ENCODE results near the gene PDGFD. TPM values are rescaled to one million over a fixed set of nuclear protein-coding genes. Genes with fewer than 3 reads are reported as not detected.

The PDGFD gene
- total RNA-seq, 1 experiment from 2014 or later: 1.7 TPM

DNA sequence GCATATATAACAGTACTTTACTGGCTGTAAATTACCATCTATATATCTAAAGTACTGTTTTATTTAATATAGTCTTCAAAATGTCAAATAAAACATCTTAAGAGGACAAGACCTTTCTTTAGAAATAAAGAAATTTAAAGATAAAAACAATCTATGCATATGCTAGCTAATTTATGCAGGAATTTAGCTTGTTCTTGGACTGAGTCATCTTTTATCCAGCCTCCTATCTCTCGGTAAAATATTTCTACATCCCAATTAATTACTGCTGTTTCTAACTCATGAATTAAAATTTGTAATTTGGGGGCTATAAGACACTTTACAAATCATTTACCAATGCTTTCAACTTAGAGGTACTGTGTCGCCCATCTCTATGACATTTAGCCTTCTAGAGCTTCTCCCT lies 200.3 kb downstream of the PDGFD start:
- H3K23me2 ChIP-seq (ENCODE audit: insufficient read length, low read depth, low read length, poor library complexity, severe bottlenecking): no peaks in the 10 kb centered on the region
- no peaks in the 10 kb centered on the region; the same call in none of the 2 replicates for H3K4me1 ChIP-seq (ENCODE audit: insufficient read depth, low read length)
- H3K18ac ChIP-seq (ENCODE audit: insufficient read length, low read depth, low read length): no peak overlapping the region
- H2BK120ac ChIP-seq (ENCODE audit: low read depth, low read length, poor library complexity, severe bottlenecking): no peak overlapping the region
- H2AFZ ChIP-seq (ENCODE audit: low read length): no peak overlapping the region
- no peak overlapping the region for H2BK20ac ChIP-seq (ENCODE audit: low read depth, low read length, poor library complexity, severe bottlenecking)
- H3K14ac ChIP-seq (ENCODE audit: insufficient read depth, low read length): no peak overlapping the region
- no peak overlapping the region for H4K91ac ChIP-seq (ENCODE audit: insufficient read length, low read depth, low read length)
- no peaks in the 10 kb centered on the region for H3K27me3 ChIP-seq (ENCODE audit: insufficient read depth, low read length)
- H2AK5ac ChIP-seq (ENCODE audit: insufficient read length, low read length): no peak overlapping the region
- no peaks in the 10 kb centered on the region for H3K79me1 ChIP-seq (ENCODE audit: insufficient read depth, low read depth, low read length, poor library complexity, severe bottlenecking)
- Mint-ChIP-seq H3K36me3 (ENCODE audit: insufficient read depth in 1 of 3, low read depth in 3 of 3) (peaks cover 0 to 5% (median 0%) of the 10 kb centered on the region in 3 experiments; a peak in 1 of 7 replicates), H3K9me3 (no peaks in the 10 kb centered on the region), H3K27ac (no peak overlapping the region), H3K27me3 (ENCODE audit: low read depth) (no peaks in the 10 kb centered on the region), H3K4me3 (no peak overlapping the region), H3K4me1 (peaks cover 3 to 7% of the 10 kb centered on the region in 2 experiments; a peak in 3 of 4 replicates)
- H3K27ac ChIP-seq (ENCODE audit: insufficient read length, low read depth, low read length): no peak overlapping the region
- no peak overlapping the region for H2BK5ac ChIP-seq (ENCODE audit: insufficient read length, low read length)
- no peak for DNase-seq
- no peaks in the 10 kb centered on the region for H3K79me2 ChIP-seq (ENCODE audit: insufficient read depth, low read length)
- no peak overlapping the region for H3K4me2 ChIP-seq (ENCODE audit: insufficient read depth, insufficient read length, low read length)
- no peak overlapping the region for H3K4ac ChIP-seq (ENCODE audit: low read depth, low read length)
- no peak overlapping the region for H3K56ac ChIP-seq (ENCODE audit: insufficient read length, low read depth, low read length)
- TF ChIP-seq, protein P1, sequence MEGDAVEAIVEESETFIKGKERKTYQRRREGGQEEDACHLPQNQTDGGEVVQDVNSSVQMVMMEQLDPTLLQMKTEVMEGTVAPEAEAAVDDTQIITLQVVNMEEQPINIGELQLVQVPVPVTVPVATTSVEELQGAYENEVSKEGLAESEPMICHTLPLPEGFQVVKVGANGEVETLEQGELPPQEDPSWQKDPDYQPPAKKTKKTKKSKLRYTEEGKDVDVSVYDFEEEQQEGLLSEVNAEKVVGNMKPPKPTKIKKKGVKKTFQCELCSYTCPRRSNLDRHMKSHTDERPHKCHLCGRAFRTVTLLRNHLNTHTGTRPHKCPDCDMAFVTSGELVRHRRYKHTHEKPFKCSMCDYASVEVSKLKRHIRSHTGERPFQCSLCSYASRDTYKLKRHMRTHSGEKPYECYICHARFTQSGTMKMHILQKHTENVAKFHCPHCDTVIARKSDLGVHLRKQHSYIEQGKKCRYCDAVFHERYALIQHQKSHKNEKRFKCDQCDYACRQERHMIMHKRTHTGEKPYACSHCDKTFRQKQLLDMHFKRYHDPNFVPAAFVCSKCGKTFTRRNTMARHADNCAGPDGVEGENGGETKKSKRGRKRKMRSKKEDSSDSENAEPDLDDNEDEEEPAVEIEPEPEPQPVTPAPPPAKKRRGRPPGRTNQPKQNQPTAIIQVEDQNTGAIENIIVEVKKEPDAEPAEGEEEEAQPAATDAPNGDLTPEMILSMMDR (conservative IDR thresholded peaks at IDR 0.05): no peak
- H3T11ph ChIP-seq (ENCODE audit: low read length): no peak overlapping the region
- no peak overlapping the region for H3K23ac ChIP-seq (ENCODE audit: insufficient read length, low read depth, low read length)
- H2BK15ac ChIP-seq (ENCODE audit: low read depth, low read length): no peak overlapping the region
- no peak overlapping the region for H2BK12ac ChIP-seq (ENCODE audit: insufficient read length, low read depth, low read length)
- H3K9ac ChIP-seq (ENCODE audit: extremely low read depth, insufficient read length, low read length): no peak overlapping the region
- no peak overlapping the region for H4K8ac ChIP-seq (replicated peaks; ENCODE audit: insufficient read length, low read depth, low read length)
- WGBS (ENCODE audit: extremely low coverage, insufficient read length, low lambda C conversion rate): no CpG with 5 or more reads among the region's 2 CpGs
- H4K5ac ChIP-seq (ENCODE audit: insufficient read length, low read depth, low read length): no peak overlapping the region
- no peaks in the 10 kb centered on the region for H3K9me3 ChIP-seq (ENCODE audit: control insufficient read depth, low read depth, low read length)
- no peaks in the 10 kb centered on the region for H4K20me1 ChIP-seq (ENCODE audit: control insufficient read depth, insufficient read depth, insufficient read length)
